Measurements from ENCODE around the gene RRP9. TPM values are rescaled to one million over a fixed set of nuclear protein-coding genes. Genes with fewer than 3 reads are reported as not detected.

Gene RRP9
- polyA plus RNA-seq, 3 donors, result 18.0 to 22.6 (median 20.3) TPM

DNA sequence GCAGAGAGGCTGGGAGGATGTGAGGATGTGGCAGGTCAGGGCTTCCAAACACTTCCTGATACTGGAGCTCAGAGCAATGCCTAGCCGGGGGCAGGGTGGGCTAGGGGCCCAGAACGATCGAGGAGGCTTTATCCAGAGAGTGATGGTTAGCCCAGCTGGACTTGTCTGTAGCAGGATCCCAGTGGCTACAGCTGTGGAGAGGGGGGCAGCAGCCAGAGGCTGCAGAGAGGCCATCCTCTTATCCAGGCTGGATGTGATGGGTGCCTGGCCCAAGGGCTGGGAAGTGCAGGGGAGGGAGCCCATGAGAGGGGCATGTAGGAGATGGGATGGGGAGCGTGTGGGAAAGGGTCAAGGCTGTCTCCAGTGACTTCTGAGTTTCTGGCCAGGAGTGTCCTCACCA lies 5.1 kb upstream of the RRP9 start:
- DNase-seq (ENCODE audit: extremely low read depth in 1 of 11, low read depth in 9 of 11, low spot score in 4 of 11), result no peak

DNA sequence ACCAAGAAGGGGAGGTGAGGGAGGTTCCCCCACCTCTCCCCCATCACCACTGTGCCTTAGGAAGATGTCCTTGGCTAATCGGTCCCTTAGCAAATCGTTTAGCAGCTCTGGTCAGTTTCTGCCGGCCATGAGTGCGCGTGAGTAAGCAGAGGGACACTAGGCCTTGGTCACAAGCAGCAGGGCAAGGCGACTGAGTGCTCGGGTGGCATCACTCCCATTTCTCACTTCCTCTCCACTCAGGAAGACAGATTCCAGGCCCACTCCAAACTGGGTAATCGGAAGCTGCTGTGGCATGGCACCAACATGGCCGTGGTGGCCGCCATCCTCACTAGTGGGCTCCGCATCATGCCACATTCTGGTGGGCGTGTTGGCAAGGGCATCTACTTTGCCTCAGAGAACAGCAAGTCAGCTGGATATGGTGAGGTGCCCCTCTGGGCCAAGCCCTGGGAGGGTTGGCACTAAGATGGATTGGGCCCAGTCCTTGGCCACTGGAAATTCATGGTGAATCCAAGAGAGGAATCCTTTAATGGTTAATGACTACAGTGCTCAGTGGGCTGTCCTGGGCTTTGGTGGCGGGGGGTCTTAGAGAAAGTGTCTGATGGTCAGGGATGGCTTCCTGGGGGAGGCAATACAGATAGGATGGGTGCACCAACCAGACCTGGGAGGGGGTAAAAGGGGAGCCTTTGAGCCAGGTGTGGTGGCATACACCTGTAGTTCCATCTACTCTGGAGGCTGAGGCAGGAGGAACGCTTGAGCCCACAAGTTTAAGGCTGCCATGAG lies 4.4 kb upstream of the RRP9 start:
- DNase-seq (ENCODE audit: extremely low read depth in 1 of 11, low read depth in 9 of 11, low spot score in 4 of 11), result no peak

DNA sequence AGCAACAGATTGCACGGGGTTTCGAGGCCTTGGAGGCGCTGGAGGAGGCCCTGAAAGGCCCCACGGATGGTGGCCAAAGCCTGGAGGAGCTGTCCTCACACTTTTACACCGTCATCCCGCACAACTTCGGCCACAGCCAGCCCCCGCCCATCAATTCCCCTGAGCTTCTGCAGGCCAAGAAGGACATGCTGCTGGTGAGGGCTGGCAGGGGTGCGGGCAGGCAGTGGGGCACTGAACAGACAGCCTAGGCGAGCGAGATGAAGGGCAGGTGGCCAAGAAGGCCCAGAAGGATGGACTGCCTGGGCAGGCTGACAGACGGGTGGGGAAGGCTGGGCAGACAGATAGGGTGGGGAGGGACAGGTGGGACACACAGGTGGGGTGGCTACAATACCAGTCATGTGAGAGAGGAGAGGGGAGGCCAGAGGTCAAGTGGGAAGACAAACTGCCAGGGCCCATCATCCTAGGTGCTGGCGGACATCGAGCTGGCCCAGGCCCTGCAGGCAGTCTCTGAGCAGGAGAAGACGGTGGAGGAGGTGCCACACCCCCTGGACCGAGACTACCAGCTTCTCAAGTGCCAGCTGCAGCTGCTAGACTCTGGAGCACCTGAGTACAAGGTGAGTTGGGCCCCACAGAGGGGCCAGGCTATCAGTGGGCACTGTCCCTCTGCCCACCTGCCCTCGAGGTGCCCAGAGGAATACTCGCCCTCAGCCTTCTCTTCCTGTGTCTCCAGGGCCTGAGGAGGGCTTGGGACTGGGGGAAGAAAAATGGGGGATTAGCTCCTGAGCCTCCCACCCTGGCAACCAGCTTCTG lies 3.5 kb upstream of the RRP9 start:
- no peak for DNase-seq (ENCODE audit: extremely low read depth in 1 of 11, low read depth in 9 of 11, low spot score in 4 of 11)

DNA sequence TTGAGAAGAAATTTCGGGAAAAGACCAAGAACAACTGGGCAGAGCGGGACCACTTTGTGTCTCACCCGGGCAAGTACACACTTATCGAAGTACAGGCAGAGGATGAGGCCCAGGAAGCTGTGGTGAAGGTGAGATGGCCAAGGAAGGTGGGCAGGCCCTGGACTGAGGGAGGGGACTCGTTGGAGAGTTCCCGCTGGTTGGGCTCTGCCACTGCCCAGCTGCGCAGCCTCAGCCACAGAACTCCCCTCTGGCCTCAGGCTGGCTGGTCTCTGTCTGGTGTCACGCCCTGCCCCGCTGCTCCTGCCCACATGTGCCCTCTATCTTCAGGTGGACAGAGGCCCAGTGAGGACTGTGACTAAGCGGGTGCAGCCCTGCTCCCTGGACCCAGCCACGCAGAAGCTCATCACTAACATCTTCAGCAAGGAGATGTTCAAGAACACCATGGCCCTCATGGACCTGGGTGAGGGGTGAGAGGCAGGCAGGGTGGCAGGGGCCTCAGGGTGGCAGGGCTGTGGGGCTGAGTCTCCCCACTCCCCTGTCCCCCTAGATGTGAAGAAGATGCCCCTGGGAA lies 2.8 kb upstream of the RRP9 start:
- no peak for DNase-seq (ENCODE audit: extremely low read depth in 1 of 11, low read depth in 9 of 11, low spot score in 4 of 11)

DNA sequence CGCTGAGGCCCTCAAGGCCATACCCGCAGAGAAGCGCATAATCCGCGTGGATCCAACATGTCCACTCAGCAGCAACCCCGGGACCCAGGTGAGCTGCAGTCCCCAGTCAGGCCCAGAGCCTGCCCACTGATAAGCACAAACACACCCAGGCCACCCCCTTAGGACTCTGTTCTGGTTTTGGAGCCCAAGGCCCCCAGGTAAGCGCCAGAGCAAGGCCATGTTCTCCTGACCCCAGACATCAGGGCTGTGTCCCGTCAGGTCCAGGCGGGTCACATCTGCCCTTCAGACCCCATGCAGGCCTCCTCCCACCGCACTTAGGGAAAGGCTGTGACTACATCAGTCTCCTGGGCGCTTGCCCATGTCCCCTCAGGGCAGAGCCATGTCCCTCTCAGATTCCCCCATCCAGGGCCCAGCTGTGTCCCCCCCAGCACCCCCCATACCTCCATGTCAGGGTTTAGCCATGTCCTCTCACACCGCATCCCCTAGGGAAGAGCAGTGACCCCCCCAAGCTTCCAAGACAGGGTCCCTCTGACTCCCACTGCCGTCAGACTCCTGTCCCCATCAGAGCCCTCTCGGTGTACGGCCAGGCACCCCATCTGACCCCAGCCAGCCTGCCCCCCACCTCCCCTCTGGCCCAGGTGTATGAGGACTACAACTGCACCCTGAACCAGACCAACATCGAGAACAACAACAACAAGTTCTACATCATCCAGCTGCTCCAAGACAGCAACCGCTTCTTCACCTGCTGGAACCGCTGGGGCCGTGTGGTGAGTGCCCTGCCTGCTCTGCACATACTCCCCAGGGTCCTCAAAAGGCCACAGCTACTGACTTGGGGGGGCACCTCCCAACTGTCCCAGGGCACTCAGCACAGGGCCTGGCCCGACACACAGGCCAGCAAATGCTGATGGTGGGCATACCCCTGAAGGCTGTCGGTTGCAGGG lies 2.0 kb upstream of the RRP9 start:
- no peak for DNase-seq (ENCODE audit: extremely low read depth in 1 of 11, low read depth in 9 of 11, low spot score in 4 of 11)

DNA sequence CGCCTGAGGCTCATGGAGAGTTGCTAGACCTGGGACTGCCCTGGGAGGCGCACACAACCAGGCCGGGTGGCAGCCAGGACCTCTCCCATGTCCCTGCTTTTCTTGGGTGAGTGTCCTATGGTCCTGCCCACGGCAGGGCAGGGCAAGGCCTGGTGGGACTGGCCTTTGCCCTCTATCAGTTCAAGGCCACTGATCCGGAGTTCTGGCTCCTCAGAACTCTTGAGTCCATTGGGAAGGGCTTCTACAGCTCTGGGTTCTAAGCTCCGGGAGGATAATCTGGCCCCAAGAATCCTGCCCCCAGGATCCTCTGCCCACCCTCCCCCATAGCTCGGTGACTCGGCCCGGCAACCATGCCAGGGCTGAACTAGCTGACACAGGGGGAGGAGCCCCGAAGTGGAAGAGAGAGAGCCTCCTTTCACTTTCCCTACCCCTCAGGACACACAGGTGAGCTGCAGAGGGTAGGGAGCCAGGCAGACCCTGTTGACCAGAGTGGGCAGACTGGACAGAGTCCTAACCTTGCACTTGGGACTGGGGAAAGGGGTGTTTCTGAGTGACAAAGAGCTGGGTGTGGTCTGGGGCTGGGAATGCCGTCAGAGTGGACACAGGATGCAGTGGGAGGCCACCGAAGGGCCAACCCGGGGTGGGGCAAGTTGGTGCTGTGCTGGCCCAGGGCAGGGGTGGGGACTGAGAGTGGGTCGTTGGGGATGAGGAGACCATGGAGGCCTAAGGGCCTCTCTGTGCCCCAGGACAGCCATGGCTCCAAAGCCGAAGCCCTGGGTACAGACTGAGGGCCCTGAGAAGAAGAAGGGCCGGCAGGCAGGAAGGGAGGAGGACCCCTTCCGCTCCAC lies 1.1 kb upstream of the RRP9 start:
- no peak for DNase-seq (ENCODE audit: extremely low read depth in 1 of 11, low read depth in 9 of 11, low spot score in 4 of 11)

DNA sequence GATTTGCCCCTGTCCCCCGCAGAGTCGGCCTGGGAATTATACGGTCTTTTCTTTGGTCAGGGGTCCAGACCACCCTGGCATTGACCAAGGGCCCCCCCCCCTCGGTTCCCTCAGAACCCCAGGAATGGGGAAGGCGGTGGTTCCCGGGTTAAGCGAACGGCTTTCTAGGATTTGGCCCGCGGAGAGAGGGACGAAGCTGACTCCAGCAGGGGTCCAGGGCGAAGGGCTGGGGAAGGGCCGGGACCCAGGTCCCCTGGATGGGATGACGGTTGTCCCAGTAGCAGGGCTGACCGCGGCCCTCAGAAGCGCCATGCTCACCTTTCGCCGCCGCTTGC lies 274 bp downstream of the RRP9 start:
- no peak for DNase-seq (ENCODE audit: extremely low read depth in 1 of 11, low read depth in 9 of 11, low spot score in 4 of 11)

DNA sequence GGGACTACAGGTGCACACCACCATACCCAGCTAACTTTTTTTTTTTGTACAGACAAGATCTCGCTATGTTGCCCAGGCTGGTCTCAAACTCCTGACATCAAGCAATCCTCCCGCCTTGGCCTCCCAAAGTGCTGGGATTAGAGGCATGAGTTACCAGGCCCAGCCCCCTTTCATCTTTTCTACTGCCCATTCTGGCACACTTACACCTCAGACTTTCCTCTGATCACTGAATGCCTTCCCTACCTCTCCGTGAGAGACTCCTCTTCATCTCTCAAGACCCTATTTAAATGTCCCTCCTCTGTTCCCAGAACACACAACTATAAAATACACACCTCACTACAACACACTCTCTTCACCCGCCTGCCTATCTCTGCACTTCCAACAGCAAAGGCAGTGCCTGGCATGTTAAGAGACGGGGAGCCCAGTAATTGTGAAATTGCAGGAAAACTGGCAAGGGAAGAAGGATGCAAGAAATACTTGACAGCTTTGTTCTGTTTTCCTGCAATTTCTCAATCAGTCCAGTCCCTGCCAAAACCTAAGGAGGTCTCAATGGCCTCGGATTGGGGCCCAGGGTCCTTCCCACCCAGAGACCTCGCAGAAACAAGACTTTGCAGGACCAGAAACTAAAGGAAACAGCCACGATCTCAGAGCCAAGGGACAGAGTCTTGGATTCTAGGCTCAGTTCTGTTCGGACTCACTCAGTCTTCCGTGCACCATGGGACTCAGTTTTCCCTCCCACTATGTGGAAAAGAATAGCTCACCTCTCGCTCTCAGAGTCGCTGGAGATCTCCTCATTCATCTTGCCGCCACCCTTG lies 849 bp downstream of the RRP9 start:
- no peak for DNase-seq (ENCODE audit: extremely low read depth in 1 of 11, low read depth in 9 of 11, low spot score in 4 of 11)

DNA sequence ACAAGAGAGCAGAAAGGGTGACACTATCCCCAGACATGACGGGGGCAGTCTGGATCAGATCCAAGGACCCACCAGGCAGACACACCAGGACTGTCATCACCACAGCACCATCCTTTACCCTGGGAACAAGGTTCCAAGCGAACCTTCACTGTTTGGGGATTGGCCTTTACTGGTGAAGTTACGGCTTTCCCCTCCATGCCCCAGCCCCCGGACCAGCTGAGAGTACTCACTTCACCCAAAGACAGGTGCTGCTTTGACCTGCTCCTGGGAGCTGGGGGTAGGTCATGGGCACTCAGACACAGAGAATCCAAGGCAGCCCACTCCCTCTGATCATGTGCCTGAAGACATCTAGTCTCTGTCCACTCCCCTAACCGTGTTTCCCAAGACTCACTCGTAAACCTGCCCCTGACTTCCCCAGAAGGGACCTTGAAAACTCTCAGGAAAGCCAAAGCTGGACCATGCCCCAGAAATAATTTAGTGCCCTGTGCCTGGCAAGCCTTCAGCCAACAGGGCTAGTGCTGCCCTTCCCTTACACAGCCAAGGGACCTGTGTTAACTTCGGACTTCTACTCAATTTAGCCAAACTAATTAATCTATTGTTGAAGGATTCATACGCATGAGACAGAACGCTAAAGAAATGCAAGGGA lies 2.8 kb downstream of the RRP9 start:
- no peak for DNase-seq (ENCODE audit: extremely low read depth in 1 of 11, low read depth in 9 of 11, low spot score in 4 of 11)

DNA sequence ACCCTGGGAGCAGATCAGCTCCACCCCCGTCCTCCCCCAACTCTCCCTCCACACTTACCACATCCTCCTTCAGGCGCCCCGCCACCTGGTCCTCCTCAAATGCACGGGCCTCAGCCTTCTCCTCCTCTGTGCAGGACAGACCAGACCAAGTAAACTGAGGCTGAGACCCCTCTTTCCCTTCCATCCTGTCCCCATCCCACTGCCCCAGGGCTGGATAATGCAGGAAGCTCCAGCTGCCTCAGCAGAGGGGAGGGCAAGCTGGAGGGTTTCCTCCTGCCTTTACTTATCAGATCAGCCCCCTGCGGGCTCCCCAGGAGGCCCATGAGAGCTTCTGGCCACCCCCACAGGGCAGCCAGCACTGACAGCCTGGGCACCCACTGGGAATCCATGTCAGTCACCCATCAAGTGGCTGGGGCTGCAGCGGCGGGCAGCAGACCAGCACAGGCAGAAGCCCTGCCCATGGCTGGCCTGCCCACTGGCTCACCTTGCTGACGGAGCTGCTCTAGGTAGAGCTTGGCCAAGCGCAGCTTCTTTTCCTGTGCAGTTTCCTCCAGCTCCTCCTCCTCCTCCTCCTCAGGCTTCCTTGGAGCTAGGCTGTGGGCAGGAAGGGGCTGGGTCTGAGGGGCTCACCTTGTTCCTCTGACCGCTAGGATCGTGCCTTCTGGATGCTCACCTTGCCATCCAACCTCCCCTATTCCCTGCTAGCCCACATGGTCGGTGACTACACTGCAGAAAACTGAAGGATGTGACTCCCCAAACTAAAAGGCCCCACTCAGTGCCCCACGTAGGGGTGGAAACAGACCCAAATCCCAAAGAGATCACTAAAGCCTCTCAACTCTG lies 3.9 kb downstream of the RRP9 start:
- no peak for DNase-seq (ENCODE audit: extremely low read depth in 1 of 11, low read depth in 9 of 11, low spot score in 4 of 11)

DNA sequence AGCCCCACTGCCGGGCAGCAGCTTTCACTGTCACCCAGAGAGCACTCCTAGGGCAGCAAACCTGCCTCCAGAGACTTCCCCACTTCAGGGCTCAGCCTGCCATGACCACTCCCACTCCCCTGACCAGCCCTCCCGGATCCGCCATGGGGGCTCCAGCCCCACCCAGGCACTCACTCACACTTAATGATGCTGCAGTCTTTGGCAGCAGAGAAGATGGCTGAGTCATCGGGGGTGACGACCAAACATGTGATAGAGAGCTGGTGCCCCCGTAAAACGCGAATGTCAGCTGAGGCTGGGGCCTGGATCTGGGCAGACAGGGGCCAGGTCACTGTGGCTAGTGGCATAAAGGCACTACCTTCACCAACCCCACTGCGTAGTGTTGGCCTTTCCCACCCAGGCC lies 4.7 kb downstream of the RRP9 start:
- DNase-seq (ENCODE audit: extremely low read depth in 1 of 11, low read depth in 9 of 11, low spot score in 4 of 11), result no peak

DNA sequence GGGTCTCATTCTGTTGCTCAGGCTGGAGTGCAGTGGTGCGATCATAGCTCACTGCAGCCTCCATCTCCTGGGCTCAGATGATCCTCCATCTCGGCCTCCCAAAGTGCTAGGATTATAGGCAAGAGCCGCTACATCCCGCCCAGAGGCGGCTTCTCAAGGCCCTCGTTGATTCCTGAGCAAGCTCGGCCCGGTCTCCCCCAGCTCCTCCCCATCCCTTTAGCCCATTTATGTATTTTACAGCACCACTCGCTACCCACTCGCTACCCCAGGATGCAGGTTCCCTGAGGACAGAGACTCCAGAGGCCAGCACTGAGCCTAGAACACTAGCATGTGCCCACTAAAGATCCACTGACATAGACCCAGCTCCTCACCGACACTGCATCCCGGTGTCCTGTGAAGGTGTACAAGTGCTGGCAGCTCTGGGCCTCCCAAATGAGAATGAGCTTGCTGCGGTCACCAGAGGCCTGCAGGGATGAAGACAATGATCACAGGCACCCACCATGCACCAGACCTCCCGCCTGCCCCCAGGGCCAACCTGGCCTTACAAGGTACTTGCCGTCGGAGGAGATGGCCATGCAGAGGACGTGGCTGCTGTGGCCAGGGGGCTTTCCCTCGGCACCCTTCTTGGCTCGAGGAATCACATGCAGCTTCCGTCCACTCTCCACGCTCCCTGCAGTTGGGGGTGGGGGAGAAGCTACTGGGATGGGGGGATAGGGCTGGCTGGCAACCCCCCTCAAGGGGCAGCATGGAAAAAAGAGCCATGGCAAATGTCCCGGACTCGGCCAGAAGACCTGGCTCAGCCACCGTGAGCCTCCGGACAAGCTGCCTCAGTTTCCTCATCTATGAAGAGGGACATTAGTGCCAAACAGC lies 5.6 kb downstream of the RRP9 start:
- no peak for DNase-seq (ENCODE audit: extremely low read depth in 1 of 11, low read depth in 9 of 11, low spot score in 4 of 11)

DNA sequence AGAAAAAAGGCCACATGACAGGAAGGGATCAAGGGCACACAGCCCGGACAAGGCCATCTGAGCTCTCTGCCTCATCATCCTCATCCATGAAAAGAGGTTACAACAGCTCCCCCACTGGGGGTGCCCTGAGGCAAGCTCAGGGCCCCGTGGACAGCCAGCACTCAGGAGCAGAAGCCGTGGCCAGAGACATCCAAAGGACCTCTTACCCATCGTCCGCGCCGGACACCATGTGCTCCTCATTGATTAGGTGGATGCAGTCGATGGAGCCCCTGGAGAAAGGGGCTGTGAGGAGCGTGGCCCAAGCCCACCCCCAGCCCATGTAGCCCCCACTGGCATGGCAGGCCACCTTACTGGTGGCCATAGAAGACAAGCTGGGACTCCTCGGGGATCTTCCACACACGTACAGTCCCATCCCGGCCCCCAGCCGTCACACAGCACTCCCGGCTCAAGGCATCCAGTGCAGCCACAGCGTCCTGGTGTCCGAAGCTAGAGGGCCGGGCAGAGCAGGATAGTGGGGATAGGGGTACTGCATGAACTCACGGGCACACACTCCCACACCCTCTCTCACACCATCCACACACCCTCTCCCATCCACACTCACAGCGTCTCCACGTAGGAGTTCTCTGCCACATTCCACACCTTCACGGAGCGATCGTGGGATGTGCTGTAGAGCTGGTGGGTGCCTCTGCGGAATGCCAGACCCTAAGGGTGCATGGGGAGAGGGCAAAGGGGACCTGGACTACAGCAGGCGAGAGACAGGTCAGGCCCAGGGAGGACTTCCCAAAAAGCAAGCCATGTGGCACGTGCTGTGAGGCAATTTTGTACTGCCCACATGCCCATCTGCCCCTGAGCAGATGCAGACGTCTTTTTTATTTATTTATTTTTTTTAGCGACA lies 6.5 kb downstream of the RRP9 start:
- DNase-seq (ENCODE audit: extremely low read depth in 1 of 11, low read depth in 9 of 11, low spot score in 4 of 11), result no peak

DNA sequence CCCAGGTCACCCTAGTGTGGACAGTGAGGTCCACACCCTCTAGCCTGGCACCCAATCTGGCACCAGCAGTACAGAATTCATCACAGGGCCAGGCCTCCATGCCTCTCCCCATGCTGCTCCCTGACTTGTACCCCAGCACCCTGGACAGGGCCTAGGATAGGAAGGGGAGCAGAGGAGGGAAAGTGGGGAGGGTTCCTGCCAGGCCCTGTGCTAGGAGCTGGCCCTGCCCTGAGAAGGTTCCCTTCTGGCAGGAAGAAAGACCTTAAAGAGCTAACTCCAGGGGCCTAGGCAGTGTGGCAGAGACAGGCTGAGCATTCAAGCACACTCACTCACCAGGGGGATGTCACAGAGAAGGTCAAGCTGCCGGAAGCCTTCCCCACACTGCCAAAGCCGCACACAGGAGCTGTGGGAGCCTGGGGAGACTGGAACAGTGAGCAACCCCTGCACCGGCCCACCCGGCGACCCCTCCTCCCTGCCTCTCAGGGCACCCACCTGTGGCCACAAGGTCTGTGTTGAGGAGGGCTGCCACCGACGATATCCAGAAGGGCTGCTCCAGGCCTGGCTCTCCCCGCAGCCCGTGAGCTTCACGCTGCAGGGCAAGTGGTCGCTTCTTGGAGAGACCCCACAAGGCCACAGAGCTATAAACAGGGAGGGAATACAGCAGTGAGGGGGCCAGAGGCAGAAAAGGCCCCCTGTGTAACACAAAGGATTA lies 7.4 kb downstream of the RRP9 start:
- no peak for DNase-seq (ENCODE audit: extremely low read depth in 1 of 11, low read depth in 9 of 11, low spot score in 4 of 11)
